ENCODE measurements around the gene C2orf68. TPM values are rescaled to one million over a fixed set of nuclear protein-coding genes. Genes with fewer than 3 reads are reported as not detected.
"Not testable (repeated sequence)": the region's sequence is repeated elsewhere in the genome, so short reads cannot be mapped to it uniquely, and the experiment has no call there.

Gene C2orf68
- total RNA-seq, 2 donors from 2014 or later, result 21.3 to 22.4 TPM

DNA sequence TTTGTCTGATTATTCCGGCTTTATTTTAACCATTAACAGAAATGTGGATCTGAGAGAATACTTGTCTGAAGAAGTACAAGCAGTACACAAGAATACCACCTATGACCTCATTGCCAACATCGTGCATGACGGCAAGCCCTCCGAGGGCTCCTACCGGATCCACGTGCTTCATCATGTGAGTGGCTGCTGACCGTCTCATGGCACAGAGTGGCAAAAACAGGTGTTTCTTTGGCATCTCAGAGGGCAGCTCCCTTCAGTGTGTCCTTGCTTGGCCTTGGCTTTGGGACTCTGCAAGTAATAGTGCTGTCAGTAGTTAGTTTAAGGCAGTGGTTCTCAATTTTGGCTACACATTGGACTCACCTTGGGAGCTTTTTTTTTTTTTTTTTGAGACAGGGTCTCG lies 33.0 kb upstream of the C2orf68 start:
- no peak for ATAC-seq
- intact Hi-C loops (cut with DNase I), result loop anchor here in 1 of 2 donors (10.0 kb wide), 1 partner anchor 170 kb away; no protein-coding TSS in a partner anchor
- no peak for DNase-seq

DNA sequence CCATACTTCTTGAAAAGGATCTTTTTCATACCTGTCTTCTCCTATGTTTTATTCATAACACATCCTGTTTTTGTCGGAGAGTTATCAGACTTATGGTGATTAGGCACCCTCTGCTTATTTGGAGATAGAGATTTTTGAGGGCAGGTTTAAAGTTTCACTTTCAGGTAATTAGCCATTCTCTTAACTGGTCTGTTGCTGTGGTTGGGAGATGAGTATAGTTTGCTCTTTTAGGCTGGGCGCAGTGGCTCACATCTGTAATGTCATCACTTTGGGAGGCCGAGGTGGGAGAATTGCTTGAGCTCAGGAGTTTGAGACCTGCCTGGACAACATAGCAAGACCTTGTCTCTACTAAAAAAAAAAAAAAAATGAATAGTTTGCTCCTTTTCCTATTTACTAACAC lies 30.9 kb upstream of the C2orf68 start:
- intact Hi-C loops (cut with DNase I), result loop anchor here in 1 of 2 donors (10.0 kb wide), 1 partner anchor 172 kb away; no protein-coding TSS in a partner anchor
- ATAC-seq (no peak), DNase-seq (no peak)

DNA sequence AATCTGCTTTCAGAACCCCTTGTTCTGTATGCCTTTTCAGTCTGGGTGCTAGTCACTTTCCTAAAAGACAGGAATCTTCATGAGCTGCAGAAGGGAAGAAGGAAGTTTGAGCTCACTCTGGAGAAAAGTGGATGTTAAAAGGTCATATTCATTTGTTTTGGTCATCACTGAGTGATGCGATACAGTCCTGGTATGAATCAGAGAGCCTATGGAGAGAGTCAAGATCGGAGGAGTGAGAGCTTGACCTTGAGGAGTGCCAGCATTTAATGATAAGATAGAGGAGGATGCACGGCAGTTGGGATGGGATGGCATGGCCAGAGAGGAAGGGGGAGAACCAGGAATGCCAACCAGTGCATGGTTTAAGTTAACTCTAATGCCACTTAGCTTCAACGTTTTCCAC lies 23.8 kb upstream of the C2orf68 start:
- DNase-seq, result no peak
- peak in 1 of 2 donors; percentile 72 for ATAC-seq
- intact Hi-C loops (cut with DNase I), result loop anchor here in 1 of 2 donors (5.0 kb wide), 2 partner anchors 72 to 177 kb away; no protein-coding TSS in a partner anchor

DNA sequence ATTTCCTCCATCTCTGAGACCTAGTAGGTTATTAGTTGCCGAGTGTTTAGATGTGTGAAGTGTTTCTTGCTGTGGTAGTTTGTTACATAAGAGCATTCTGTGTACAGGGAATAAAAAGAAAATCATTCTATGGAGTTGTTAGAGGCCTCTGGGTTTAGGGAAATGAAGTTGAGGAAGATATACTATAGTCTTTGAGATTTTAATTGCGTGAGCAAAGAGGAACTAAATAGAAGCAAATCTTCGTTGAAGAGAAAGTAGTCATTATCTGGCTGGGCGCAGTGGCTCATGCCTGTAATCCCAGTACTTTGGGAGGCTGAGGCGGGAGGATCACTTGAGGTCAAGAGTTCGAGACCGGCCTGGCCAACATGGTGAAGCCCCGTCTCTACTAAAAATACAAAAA lies 23.1 kb upstream of the C2orf68 start:
- intact Hi-C loops (cut with DNase I), result loop anchor here in 1 of 2 donors (5.0 kb wide), 2 partner anchors 72 to 177 kb away; no protein-coding TSS in a partner anchor
- no peak for DNase-seq
- no peak for ATAC-seq

DNA sequence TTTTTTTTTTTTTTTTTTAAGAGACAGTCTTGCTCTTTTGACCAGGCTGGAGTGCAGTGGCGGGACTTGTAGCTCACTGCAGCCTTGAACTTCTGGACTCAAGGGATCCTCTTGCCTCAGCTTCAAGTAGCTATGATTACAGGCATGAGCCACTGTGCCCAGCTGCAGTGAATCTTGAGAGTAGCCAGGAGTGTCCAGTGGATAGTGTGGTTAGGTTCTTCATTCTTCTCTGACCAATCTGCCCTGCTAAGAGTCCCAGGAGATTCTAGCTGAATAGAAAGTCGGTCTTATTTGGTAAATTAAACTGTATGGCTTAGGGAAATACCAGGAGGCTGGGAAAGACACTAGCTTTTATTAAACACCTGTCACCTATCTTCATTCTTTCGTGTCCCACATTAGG lies 19.4 kb upstream of the C2orf68 start:
- ATAC-seq, result no peak
- intact Hi-C loops (cut with DNase I), result no loop called here
- no peak for DNase-seq

DNA sequence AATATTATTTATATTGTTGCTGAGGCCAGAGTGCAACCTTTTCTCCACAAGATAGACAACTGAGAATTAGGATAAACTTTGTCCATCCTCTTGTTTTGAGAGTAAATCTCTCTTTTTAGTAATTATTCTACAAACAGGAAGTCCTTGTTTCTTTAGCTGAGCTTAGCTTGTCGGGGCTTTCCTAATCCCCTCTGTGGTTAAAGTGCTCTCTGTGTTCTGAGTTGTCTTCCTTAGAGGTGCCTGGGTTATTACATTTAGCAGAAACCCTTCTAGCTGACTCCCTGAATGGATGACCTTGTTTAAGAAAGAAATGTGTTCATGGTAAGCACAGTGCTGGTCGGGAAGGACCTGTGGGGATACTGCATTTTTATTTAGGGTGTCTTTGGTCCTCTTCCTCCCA lies 16.8 kb upstream of the C2orf68 start:
- intact Hi-C loops (cut with DNase I), result no loop called here
- DNase-seq, result no peak
- ATAC-seq, result no peak

DNA sequence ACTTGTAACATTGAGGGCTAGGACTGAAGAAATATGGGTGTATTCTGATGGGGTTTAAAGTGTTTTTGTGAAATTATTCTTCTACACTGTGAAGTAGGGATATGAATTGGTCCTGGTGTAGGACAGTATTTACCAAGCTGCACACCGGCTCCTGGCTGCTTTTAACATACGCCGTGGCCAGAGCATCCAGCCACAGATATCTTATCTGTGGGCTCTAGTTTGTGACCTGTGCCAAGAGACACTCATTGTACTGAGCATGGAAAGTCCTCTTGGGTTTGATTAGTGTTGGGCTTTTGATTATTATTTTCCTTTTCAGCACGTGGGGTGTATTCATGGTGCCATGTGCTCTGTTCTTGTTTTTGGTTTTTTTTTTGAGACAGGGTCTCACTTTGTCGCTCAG lies 12.1 kb upstream of the C2orf68 start:
- peak; percentile 72 to 73 for ATAC-seq

DNA sequence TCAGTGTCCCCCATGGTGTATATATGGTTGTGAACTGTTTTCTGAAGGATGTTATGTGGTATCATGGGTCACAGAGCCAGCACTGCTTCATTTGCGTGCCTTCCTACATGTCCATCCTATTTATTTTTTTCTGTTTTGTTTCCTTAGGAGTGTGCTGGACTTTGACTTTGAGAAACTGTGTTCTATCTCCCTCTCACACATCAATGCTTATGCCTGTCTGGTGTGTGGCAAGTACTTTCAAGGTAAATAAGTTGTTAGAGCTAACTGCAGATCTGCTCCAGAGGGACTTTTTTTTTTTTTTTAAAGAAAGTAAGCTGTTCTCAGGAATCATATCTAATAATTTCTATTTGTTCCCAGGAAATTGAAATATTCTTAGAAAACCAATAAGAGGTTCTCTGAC lies 9.5 kb upstream of the C2orf68 start:
- ATAC-seq (no peak), DNase-seq (no peak)
- intact Hi-C loops (cut with DNase I), result no loop called here

More for the DNA sequence above, 12.1 kb upstream of the C2orf68 start:
- DNase-seq, result no peak
- intact Hi-C loops (cut with DNase I), result no loop called here

DNA sequence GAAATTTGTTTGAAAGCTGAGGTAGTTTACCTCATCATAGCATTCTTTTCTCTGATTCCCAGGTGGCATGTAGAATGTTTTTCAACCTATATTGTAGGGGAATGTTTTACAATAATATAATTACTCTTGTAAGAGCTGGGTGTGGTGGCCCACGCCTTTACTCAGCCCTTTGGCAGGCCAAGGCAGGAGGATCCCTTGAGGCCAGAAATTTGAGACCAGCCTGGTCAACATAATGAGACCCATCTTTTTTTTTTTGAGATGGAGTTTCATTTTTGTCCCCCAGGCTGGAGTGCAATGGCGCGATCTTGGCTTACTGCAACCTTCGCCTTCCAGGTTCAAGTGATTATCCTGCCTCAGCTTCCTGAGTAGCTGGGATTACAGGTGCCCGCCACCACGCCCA lies 7.8 kb upstream of the C2orf68 start:
- intact Hi-C loops (cut with DNase I), result no loop called here
- ATAC-seq, result no peak
- no peak for DNase-seq

DNA sequence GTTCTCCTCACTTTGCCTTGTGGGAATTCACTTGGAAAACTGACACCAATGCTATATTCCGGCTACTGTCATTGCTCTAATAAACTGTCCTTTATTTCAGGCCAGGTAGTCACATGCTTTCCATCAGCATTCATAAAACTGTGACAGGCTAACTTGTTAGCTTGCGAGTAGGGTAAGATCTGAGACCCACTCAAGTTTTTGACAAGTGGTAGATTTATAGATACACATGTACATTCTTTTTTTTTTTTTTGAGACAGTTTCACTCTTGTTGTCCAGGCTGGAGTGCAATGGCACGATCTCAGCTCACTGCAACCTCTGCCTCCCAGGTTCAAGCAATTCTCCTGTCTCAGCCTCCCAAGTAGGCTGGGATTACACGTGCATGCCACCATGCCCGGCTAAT lies 5.9 kb upstream of the C2orf68 start:
- intact Hi-C loops (cut with DNase I); DNase-seq; ATAC-seq: not testable (repeated sequence)

DNA sequence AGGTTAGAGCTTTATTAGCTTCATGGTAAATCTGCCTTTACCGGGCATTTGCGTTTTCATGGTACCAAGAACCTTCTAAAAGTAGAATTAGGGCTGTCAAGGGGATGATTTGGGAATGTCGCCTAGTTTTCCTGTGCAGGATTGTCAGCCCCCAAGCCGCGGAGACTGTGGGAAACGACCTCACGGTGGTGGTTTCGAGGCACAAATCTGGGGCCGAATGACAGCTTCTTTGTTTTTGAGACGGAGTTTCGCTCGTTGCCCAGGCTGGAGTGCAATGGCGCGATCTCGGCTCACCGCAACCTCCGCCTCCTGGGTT lies 3.5 kb upstream of the C2orf68 start:
- DNase-seq (no peak), ATAC-seq (no peak)
- intact Hi-C loops (cut with DNase I), result no loop called here

DNA sequence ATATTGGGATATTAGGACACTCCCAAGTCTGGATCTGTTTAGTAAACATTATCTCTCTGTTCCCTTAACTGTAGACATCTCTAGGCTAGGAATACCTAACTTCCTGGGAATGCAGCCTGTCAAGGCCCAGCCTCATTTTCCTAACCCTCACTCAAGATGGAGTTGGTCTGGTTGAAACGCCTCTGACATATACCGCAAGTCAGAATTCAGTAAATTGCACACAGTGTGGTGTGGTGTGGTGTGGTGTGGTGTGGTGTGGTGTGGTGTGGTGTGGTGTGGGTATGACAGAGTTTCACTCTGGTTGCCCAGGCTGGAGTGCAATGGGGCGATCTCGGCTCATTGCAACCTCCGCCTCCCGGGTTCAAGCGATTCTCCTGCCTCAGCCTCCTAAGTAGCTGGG lies 2.9 kb upstream of the C2orf68 start:
- intact Hi-C loops (cut with DNase I); ATAC-seq: not testable (repeated sequence)

DNA sequence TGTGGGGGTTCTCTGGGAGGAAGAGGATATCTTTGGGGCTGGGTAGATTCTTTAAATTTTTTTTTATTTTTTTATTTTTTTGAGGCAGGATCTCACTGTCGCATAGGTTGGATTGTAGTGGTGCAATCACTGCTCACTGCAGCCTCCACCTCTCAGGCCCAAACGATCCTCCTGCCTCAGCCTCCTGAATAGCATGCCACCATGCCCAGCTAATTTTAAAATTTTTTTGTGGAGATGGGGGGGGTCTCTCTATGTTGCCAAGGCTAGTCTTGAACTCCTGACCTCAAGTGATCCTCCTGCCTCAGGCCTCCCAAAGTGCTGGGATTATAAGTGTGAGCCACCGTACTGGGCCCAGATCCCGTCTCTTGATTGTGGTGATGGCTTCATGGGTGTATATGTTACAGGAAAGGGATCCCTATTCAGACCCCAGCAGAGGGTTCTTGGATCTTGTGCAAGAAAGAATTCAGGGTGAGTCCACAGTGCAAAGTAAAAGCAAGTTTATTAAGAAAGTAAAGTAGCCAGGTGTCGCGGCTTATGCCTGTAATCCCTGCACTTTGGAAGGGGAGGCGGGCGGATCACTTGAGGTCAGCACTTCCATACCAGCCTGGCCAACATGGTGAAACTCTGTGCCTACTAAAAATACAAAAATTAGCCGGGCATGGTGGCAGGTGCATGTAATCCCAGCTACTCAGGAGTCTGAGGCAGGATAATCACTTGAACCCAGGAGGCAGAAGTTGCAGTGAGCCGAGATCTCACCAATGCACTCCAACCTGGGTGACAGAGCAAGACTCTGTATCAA lies 2.0 kb upstream of the C2orf68 start:
- intact Hi-C loops (cut with DNase I), result no loop called here
- DNase-seq (no peak), ATAC-seq (no peak)

More for the DNA sequence above, 2.9 kb upstream of the C2orf68 start:
- not testable (repeated sequence) for DNase-seq

DNA sequence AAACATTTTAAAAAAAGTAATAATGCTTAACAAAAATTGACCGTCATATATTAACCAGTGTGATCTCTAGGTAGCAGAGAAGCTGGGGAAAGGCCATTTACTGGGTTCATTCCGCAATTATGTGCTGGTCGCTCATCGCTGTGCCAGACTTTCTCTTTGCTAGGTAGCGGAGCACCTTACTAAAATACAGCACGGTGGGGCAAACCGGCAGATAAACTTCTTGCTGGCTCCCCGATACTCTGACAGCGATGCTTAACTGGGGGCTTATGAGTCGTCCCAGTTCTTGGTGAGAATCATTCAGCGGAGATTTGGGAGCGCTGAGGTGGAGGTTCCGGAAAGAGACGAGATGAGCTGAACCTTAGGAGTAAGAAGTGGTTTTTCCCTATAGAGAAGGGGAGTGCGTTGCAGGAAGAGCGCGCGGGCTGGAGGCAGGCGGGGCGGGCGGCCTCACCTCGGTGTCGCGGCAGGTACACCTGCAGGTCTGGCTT lies 605 bp downstream of the C2orf68 start:
- DNase-seq, result no peak
- intact Hi-C loops (cut with DNase I), result no loop called here
- peak in 1 of 2 donors; percentile 4 for ATAC-seq

DNA sequence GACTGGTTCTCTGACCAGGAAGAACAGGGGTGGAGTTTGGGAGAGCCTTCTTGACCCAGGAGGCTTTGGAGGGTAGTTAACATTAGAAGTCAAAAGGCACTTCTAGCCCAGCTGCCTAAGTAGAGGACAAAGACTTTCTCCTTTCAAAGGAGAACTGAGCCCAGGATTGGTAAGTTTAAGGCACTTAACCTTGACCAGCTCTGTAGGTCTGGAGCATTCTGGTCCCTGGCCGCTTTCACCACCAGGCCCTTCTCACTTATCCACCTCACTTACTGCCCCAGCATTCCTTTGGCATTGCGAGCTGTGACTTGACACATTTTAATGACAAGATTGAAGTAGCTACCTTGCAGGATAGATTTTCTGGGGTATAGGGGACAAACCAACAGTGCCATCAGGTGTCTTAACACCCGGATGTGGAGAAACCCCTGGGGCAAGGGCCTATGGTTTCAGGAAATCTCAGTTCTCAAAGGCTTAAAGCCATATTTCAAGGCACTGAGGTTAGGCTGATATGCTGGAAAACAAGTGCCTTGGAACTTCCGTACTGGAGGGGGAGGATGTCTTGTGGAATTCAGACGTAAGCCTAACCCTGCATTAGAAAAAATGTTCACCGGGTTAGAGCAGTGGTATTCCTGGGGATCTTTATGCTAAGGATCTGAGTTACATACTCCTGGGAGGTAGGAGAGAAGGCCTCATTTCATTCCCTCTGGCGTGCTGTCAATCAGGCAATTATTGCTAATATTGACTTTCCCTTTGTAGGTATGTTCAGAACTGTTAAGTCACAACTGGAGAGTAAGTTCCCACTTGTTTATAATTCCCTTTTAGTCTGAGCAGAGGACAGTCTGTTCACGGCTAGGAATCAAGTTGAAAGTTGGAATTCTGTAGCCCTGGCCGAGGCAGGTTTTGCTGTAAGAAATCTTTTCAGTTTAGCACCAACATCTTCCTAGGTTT lies 4.3 kb downstream of the C2orf68 start:
- no peak for DNase-seq
- ATAC-seq, result no peak
- intact Hi-C loops (cut with DNase I), result no loop called here

DNA sequence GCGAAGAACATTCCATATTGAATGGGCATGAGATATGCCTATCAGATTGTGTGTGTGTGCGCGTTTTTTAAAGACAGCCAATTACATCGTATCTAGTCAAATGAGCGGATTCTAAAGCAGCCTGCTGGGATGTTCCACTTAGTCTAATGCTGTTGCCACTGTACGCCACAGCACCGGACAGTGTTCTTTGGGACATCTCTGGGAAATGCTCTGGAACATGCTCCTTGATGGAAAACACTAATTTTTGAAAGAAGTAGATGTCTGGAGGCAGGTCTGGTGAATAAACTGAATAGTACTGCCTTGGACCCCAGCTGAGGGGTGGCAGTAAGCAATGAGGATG lies 5.8 kb downstream of the C2orf68 start:
- intact Hi-C loops (cut with DNase I), result no loop called here
- no peak for ATAC-seq

DNA sequence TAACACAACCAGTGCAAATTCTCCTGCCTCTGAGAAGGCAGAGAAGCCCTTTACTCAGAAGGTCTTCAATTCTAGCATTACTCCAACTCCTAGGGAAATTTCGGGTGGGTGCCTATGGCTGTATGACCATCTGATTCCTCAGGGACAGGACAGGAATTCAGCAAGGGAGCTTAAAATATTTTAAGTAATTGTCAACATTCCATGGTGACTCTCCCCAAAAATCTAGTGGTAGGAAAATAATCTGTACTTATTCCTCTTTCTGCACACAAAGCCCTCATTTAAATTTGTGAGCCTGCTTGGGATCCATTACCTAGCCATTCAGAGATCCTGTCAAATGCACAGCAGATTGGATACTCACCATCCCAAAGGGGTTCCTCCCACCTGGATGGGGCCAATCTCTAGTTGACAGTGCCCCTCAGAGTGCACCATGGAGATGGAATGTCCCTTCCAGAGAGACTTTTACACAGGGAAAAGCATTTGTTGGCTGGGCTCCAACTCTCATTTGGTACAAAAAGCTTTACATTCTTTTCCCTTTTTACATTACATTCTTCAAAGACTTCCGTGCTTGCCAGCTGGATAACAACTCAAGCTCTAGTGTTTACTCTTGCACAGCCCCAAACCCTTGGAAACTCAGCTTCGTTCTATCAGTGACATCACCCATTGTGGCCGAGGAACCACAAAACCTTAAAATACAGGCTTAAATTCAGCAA lies 6.3 kb downstream of the C2orf68 start:
- intact Hi-C loops (cut with DNase I), result no loop called here
- DNase-seq (no peak), ATAC-seq (no peak)

More for the DNA sequence above, 5.8 kb downstream of the C2orf68 start:
- DNase-seq, result no peak

DNA sequence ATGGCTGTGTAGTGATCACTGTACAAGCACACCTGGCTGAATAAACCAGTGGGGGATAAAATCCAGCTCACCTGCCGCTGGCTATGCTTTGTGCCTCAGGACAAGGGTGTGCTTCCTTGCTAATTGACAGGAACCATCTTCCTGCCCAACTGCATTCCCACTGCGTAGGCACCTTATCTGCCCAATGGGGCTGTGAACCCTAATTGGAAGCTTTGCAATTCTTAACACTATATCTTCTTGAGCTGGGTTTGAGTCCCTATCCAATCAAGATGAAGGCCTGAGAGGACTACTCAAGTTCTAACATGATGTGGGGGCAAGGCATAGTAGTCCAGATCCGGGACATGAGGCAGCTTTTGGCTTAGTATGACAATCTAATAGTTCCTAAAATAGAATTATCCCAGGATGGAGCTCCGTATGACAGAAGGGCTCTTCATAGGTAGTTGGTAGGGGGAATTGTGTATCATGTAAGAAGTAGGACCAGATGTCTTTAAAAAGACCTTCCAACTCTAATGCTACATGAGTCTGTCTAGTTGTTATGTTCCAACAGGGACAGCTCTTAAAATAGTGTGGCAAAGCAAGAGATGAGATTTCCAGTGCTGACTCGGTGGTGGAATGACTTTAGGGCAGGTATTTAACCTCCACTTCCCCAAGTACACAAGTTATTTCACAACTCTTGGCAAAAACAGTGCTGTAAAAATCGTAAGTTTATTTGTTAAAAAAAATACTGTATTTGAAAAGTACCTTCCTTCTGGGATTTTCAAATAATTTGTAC lies 7.1 kb downstream of the C2orf68 start:
- ATAC-seq, result no peak
- intact Hi-C loops (cut with DNase I), result loop anchor here in 1 of 2 donors (5.0 kb wide), 1 partner anchor 42 kb away; the partner anchor contains the start of gene GGCX
- DNase-seq, result no peak

DNA sequence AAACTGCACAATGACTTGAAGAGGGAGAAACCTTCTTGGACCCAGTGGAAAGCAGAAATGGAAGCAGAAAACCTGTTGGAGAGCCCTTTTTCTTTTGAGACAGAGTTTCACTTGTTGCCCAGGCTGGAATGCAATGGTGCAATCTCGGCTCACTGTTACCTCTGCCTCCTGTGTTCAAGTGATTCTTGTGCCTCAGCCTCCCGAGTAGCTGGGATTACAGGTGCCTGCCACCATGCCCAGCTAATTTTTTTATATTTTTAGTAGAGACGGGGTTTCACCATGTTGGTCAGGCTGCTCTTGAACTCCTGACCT lies 7.8 kb downstream of the C2orf68 start:
- intact Hi-C loops (cut with DNase I), result loop anchor here in 1 of 2 donors (5.0 kb wide), 1 partner anchor 42 kb away; the partner anchor contains the start of gene GGCX
- not testable (repeated sequence) for DNase-seq, ATAC-seq

All from left cardiac atrium (tissue), 4 donors.